Uterus (tissue), 2 donors: ENCODE results near the gene E2F2.

Source experiments
- CTCF ChIP-seq, 4 experiments: fragments of 200-600 bp in 2 of 4; fragments of 450-650 bp in 2 of 4; sonication (generic) in 2 of 4; IDR thresholded peaks; one replicate each; pipeline ENCODE4 v1.5.1; 2016 to 2019; ENCODE audit warnings: antibody characterized with exemption in 4 of 4, mild to moderate bottlenecking in 2 of 4, moderate library complexity in 1 of 4
- POLR2A ChIP-seq, 2 donors: fragments of 450-650 bp; IDR thresholded peaks; one replicate each; pipeline ENCODE4 v1.6.1; 2016; ENCODE audit warnings: antibody characterized with exemption in 2 of 2, mild to moderate bottlenecking in 1 of 2, moderate library complexity in 1 of 2

- no peak for TF ChIP-seq CTCF (IDR thresholded peaks at IDR 0.05)
- no peak for TF ChIP-seq POLR2A (IDR thresholded peaks at IDR 0.05)
Observed at GRCh38 chr1:23506376-23507107, 24.5 kb downstream of the E2F2 start.
